Left lung (tissue), 10 donors: ENCODE results near the gene ARHGAP1. TPM values are rescaled to one million over a fixed set of nuclear protein-coding genes. Genes with fewer than 3 reads are reported as not detected.

Experiments
- ATAC-seq: fragments of 200-7000 bp; cut with Tn5 transposase; one replicate; pipeline ENCODE4 v1.9.1; 2020; ENCODE audit warnings: moderate library complexity
- DNase-seq, 4 donors: peaks; one replicate each; pipeline ENCODE4 v3.0.0-alpha.2; 2013 to 2020
- H3K27ac ChIP-seq, 2 donors: fragments of 200-600 bp; sonication (generic) in 1 of 2; one replicate each; pipeline versions ENCODE4 v1.5.0 to v1.8.0; 2020 to 2021
- H3K27me3 ChIP-seq, 2 donors: fragments of 200-600 bp; sonication (generic) in 1 of 2; one replicate each; pipeline versions ENCODE4 v1.5.0 to v1.8.0; 2020 to 2021
- H3K36me3 ChIP-seq, 2 donors: fragments of 200-600 bp; sonication (generic) in 1 of 2; one replicate each; pipeline versions ENCODE4 v1.5.0 to v1.8.0; 2020 to 2021
- H3K4me1 ChIP-seq, 2 donors: fragments of 200-600 bp; one replicate each; pipeline ENCODE4 v1.8.0; 2021
- H3K4me3 ChIP-seq, 2 donors: fragments of 200-600 bp; sonication (generic) in 1 of 2; one replicate each; pipeline versions ENCODE4 v1.5.0 to v1.8.0; 2020 to 2021; ENCODE audit warnings: mild to moderate bottlenecking in 1 of 2
- H3K9me3 ChIP-seq, 2 donors: fragments of 200-600 bp; sonication (generic) in 1 of 2; one replicate each; pipeline versions ENCODE4 v1.5.0 to v1.8.0; 2020 to 2021
- CTCF ChIP-seq, 2 donors: fragments of 200-600 bp; sonication (generic) in 1 of 2; IDR thresholded peaks; one replicate each; pipeline versions ENCODE4 v1.5.0 to v1.8.0; 2021; ENCODE audit warnings: antibody characterized with exemption in 2 of 2
- intact Hi-C, 2 donors: fragments of 100-400 bp; cut with DNase I; formaldehyde crosslinking; loops; one replicate each; pipeline versions ENCODE4 v1.11.2 to v1.14.2; 2022
- polyA plus RNA-seq, 6 donors: library from polyadenylated mRNA; unstranded; fragments of 120-200 nt; gene quantifications; one replicate each; pipeline ENCODE4 v1.2.1, GENCODE V29; 2013; ENCODE audit not compliant: insufficient read length in 6 of 6
- total RNA-seq, 2 donors: library from RNA; stranded (reverse); fragmentation: NEBNext Ultra II Directional; extraction: Animal tissue kit (Norgen Biotek cat#: 25700); gene quantifications; one replicate each; pipeline ENCODE4 v1.2.1, GENCODE V29; 2021
- donor health status: DM: no; HTN: yes; CAD: no.
- donor health status: DM: no; HTN: no; CAD: no.

Gene ARHGAP1
- total and polyA plus RNA-seq, 8 donors, result 59.9 to 90.3 (median 67.0) TPM

- TF ChIP-seq CTCF (IDR thresholded peaks at IDR 0.05), result no peak
- Histone ChIP-seq H3K27me3 (no peaks in the 10 kb centered on the region), H3K4me1 (peaks cover 0 to 5% of the 10 kb centered on the region in 2 donors), H3K4me3 (no peak overlapping the region), H3K9me3 (no peaks in the 10 kb centered on the region), H3K27ac (no peak overlapping the region), H3K36me3 (peaks cover 0 to 98% of the 10 kb centered on the region in 2 donors)
- intact Hi-C loops, result no loop called here
- ATAC-seq (no peak), DNase-seq (no peak)
Measured at GRCh38 chr11:46657186-46657585, 43.2 kb downstream of the ARHGAP1 start.

DNA sequence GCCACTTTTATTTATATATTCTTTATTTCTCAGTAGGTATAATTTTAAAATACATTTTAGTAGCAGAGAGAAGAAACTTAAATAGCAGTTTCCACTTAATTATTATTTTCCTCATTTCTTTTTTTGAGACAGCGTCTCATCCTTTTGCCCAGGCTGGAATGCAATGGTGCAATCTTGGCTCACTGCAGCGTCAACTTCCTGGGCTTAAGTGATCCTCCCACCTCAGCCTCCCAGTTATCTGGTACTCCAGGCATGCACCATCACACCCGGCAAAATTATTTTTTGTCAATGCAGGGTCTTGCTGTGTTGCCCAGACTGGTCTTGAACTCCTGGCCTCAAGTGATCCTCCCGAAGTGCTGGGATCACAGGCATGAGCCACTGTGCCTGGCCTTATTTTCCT lies 44.8 kb downstream of the ARHGAP1 start:
- intact Hi-C loops, result no loop called here
- peaks cover 0 to 5% of the 10 kb centered on the region in 2 donors for H3K4me1 ChIP-seq
- ATAC-seq (no peak), DNase-seq (no peak)
- H3K9me3 ChIP-seq, result no peaks in the 10 kb centered on the region
- TF ChIP-seq CTCF (IDR thresholded peaks at IDR 0.05), result no peak
- H3K27ac ChIP-seq, result no peak overlapping the region
- H3K4me3 ChIP-seq, result no peak overlapping the region
- no peaks in the 10 kb centered on the region for H3K27me3 ChIP-seq
- H3K36me3 ChIP-seq, result peaks cover 0 to 98% of the 10 kb centered on the region in 2 donors

- DNase-seq (no peak), ATAC-seq (peak; percentile 59)
- Histone ChIP-seq H3K9me3 (no peaks in the 10 kb centered on the region), H3K4me3 (no peak overlapping the region), H3K4me1 (peaks cover 0 to 4% of the 10 kb centered on the region in 2 donors), H3K27ac (peak overlapping the region in 1 of 2 donors; percentile 73), H3K27me3 (no peaks in the 10 kb centered on the region), H3K36me3 (peaks cover 0 to 95% of the 10 kb centered on the region in 2 donors)
- intact Hi-C loops, result no loop called here
- no peak for TF ChIP-seq CTCF (IDR thresholded peaks at IDR 0.05)
Measured at GRCh38 chr11:46649180-46649738, 51.2 kb downstream of the ARHGAP1 start.

DNA sequence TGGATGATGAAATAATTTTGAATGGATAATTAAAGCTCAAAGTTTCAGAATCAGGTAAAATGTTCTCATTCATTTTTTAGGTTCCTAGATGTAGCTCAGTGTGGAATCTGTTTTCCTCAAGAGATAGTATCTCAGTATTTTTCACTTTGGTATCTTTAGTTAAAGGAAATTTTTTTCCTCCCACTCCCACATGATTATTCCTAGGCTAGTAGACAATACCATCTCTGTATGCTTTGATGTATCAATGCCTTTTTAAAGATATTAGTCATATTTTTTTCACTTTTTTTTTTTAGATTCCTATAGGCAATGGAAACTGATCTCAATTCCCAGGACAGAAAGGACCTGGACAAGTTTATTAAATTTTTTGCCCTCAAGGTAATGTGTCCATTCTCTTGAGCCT lies 56.4 kb downstream of the ARHGAP1 start:
- no peak overlapping the region for H3K4me3 ChIP-seq
- no peak overlapping the region for H3K27ac ChIP-seq
- no peaks in the 10 kb centered on the region for H3K27me3 ChIP-seq
- TF ChIP-seq CTCF (IDR thresholded peaks at IDR 0.05), result no peak
- no peak for ATAC-seq
- no peaks in the 10 kb centered on the region for H3K9me3 ChIP-seq
- intact Hi-C loops, result no loop called here
- no peaks in the 10 kb centered on the region for H3K4me1 ChIP-seq
- peaks cover 0 to 64% of the 10 kb centered on the region in 2 donors for H3K36me3 ChIP-seq
- DNase-seq, result no peak

DNA sequence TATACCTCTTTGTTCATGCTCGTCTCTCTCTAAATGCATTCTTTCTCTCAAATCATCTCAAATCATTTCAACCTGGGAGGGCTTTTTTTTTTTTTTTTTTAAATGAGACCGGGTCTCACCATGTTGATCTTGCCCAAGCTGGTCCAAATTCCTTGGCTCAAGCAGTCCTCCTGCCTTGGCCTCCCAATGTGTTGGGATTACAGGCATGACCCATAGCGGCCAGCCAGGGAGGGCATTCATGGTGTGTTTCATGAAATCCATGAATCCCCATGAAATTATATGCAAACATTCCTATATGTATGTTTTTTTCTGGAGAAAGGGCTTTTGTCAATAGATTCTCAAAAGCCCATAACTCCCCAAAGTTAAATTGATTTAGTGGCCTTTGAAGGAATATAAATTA lies 56.9 kb downstream of the ARHGAP1 start:
- Histone ChIP-seq H3K27me3 (no peaks in the 10 kb centered on the region), H3K4me1 (no peaks in the 10 kb centered on the region), H3K36me3 (peaks cover 0 to 60% of the 10 kb centered on the region in 2 donors), H3K9me3 (no peaks in the 10 kb centered on the region), H3K27ac (no peak overlapping the region), H3K4me3 (no peak overlapping the region)
- TF ChIP-seq CTCF (IDR thresholded peaks at IDR 0.05), result no peak
- intact Hi-C loops, result no loop called here
- DNase-seq (no peak), ATAC-seq (no peak)
